PC-9 (cell line): ENCODE measurements around the gene SIX1. TPM values are rescaled to one million over a fixed set of nuclear protein-coding genes. Genes with fewer than 3 reads are reported as not detected.

Source experiments
- BruUV-seq: library from RNA; stranded (reverse); fragments of 400-500 nt; replicated peaks from 2 replicates; lab custom pipeline; 2021; lab: Mats Ljungman, UMichigan
- CTCF ChIA-PET: fragments of 300-600 bp; sonication (Branson Sonifier 250); formaldehyde crosslinking; loops from one replicate; lab custom pipeline; 2022; ENCODE audit warnings: antibody characterized with exemption; lab: Charles Lee
- POLR2A ChIA-PET: fragments of 300-600 bp; sonication (Branson Sonifier 250); formaldehyde crosslinking; loops from one replicate; lab custom pipeline; 2022; ENCODE audit warnings: antibody characterized with exemption; ENCODE audit not compliant: unreplicated experiment; lab: Charles Lee
- DNase-seq, 2 experiments: peaks; one replicate each; pipeline versions ENCODE4 v3.0.0 to v3.0.0-alpha.2; 2015 to 2022; ENCODE audit warnings: mixed read lengths in 1 of 2
- H2AFZ ChIP-seq: fragments of 200-600 bp; sonication (generic); 2 replicates; pipeline ENCODE4 v1.8.1; 2017; ENCODE audit warnings: antibody characterized with exemption
- H3F3A ChIP-seq: fragments of 200-600 bp; sonication (generic); 2 replicates; pipeline ENCODE4 v1.8.1; 2017; ENCODE audit warnings: antibody characterized with exemption, mild to moderate bottlenecking, low read depth; ENCODE audit not compliant: insufficient read depth
- H3K27ac ChIP-seq: fragments of 200-600 bp; sonication (generic); 2 replicates; pipeline ENCODE4 v1.6.1; 2016; ENCODE audit warnings: mixed run types
- H3K27me3 ChIP-seq: fragments of 200-600 bp; sonication (generic); 2 replicates; pipeline ENCODE4 v1.6.1; 2016; ENCODE audit warnings: low read depth, mixed run types; ENCODE audit not compliant: insufficient read depth
- H3K36me3 ChIP-seq: fragments of 200-600 bp; sonication (generic); 2 replicates; pipeline ENCODE4 v1.6.1; 2016; ENCODE audit warnings: low read depth, mixed run types
- H3K4me1 ChIP-seq: fragments of 200-600 bp; sonication (generic); replicated peaks from 2 replicates; pipeline ENCODE4 v1.6.1; 2016; ENCODE audit warnings: mixed run types; ENCODE audit not compliant: insufficient read depth
- H3K4me2 ChIP-seq: fragments of 200-600 bp; sonication (generic); 2 replicates; pipeline ENCODE4 v1.6.1; 2017; ENCODE audit warnings: mixed run types
- H3K4me3 ChIP-seq: fragments of 200-600 bp; sonication (generic); 2 replicates; pipeline ENCODE4 v1.6.1; 2016; ENCODE audit warnings: mixed run types
- H3K79me2 ChIP-seq: fragments of 200-600 bp; sonication (generic); 2 replicates; pipeline ENCODE4 v1.6.1; 2017; ENCODE audit warnings: low read depth, mixed run types
- H3K9me2 ChIP-seq: fragments of 200-600 bp; sonication (generic); 2 replicates; pipeline ENCODE4 v1.8.1; 2017; ENCODE audit warnings: mild to moderate bottlenecking; ENCODE audit not compliant: insufficient read depth
- H3K9me3 ChIP-seq: fragments of 200-600 bp; sonication (generic); 2 replicates; pipeline ENCODE4 v1.8.1; 2016; ENCODE audit warnings: low read depth; ENCODE audit not compliant: insufficient read depth
- H4K20me1 ChIP-seq: fragments of 200-600 bp; sonication (generic); 2 replicates; pipeline ENCODE4 v1.8.1; 2017; ENCODE audit not compliant: insufficient read depth
- EZH2 ChIP-seq: fragments of 200-600 bp; sonication (generic); IDR thresholded peaks from 2 replicates; pipeline ENCODE4 v1.8.0; 2017; ENCODE audit warnings: antibody characterized with exemption, low read depth
- intact Hi-C: fragments of 100-400 bp; cut with micrococcal nuclease; formaldehyde crosslinking; loops from one replicate; pipeline ENCODE4 v1.10.0; 2022; ENCODE audit not compliant: unreplicated experiment
- total RNA-seq: library from RNA; stranded (reverse); gene quantifications from 2 replicates; pipeline ENCODE4 v1.2.3, GENCODE V29; 2021
- TF ChIP-seq, protein P1 (sequence below): fragments of 200-600 bp; sonication (generic); conservative IDR thresholded peaks from 2 replicates; pipeline ENCODE4 v1.6.1; 2017; ENCODE audit warnings: mixed run types, antibody characterized with exemption, mild to moderate bottlenecking, moderate library complexity

Gene SIX1
- total RNA-seq, 1 experiment from 2014 or later = 8.1 TPM

- no peak for TF ChIP-seq EZH2
- TF ChIP-seq, protein P1, sequence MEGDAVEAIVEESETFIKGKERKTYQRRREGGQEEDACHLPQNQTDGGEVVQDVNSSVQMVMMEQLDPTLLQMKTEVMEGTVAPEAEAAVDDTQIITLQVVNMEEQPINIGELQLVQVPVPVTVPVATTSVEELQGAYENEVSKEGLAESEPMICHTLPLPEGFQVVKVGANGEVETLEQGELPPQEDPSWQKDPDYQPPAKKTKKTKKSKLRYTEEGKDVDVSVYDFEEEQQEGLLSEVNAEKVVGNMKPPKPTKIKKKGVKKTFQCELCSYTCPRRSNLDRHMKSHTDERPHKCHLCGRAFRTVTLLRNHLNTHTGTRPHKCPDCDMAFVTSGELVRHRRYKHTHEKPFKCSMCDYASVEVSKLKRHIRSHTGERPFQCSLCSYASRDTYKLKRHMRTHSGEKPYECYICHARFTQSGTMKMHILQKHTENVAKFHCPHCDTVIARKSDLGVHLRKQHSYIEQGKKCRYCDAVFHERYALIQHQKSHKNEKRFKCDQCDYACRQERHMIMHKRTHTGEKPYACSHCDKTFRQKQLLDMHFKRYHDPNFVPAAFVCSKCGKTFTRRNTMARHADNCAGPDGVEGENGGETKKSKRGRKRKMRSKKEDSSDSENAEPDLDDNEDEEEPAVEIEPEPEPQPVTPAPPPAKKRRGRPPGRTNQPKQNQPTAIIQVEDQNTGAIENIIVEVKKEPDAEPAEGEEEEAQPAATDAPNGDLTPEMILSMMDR = no peak
- intact Hi-C loops = loop anchor here (5.0 kb wide), 1 partner anchor 530 kb away; no protein-coding TSS in a partner anchor
- Histone ChIP-seq H2AFZ (peak overlapping the region; percentile 97), H3K36me3 (peaks cover 3% of the 10 kb centered on the region; the same call in 1 of the 2 replicates), H3K79me2 (peaks cover 36% of the 10 kb centered on the region), H3K9me3 (no peaks in the 10 kb centered on the region), H3K27ac (peak overlapping the region; percentile 35), H3K4me3 (peak overlapping the region; percentile 88), H3K27me3 (no peaks in the 10 kb centered on the region), H3K4me2 (peak overlapping the region; percentile 97), H3K9me2 (no peaks in the 10 kb centered on the region), H4K20me1 (no peaks in the 10 kb centered on the region), H3K4me1 (peaks cover 19% of the 10 kb centered on the region), H3F3A (0 out of 2 replicates have a peak, but pooled peaks cover 7% of the 10 kb centered on the region)
- ChIA-PET POLR2A (interaction anchor here (0.7 kb wide), 1 partner anchor 533 kb away, joined by 30 read pairs; no protein-coding TSS in a partner anchor), CTCF (interaction anchor here (0.6 kb wide), 1 partner anchor 562 kb away, joined by 4 read pairs; no protein-coding TSS in a partner anchor)
- no TSS peak for BruUV-seq
- DNase-seq = peak; percentile 53 to 54
Measured at GRCh38 chr14:60647081-60647836, 2.0 kb downstream of the SIX1 start.

GRCh38 chr14:60646226-60646818 lies 3.0 kb downstream of the SIX1 start:
- peak overlapping the region; percentile 97 for H3K4me2 ChIP-seq
- no peaks in the 10 kb centered on the region for H4K20me1 ChIP-seq
- H3K9me3 ChIP-seq = no peaks in the 10 kb centered on the region
- intact Hi-C loops = loop anchor here (5.0 kb wide), 1 partner anchor 531 kb away; no protein-coding TSS in a partner anchor
- no peak for TF ChIP-seq EZH2
- TF ChIP-seq, protein P1 = no peak
- H3K79me2 ChIP-seq = peaks cover 36% of the 10 kb centered on the region
- CTCF ChIA-PET = no interaction called here
- peaks cover 19% of the 10 kb centered on the region for H3K4me1 ChIP-seq
- H2AFZ ChIP-seq = peak overlapping the region; percentile 97
- DNase-seq = no peak
- H3K27me3 ChIP-seq = no peaks in the 10 kb centered on the region
- no TSS peak for BruUV-seq
- peak overlapping the region; percentile 35 for H3K27ac ChIP-seq
- H3F3A ChIP-seq = 0 out of 2 replicates have a peak, but pooled peaks cover 7% of the 10 kb centered on the region
- peak overlapping the region; percentile 88; the same call in 1 of the 2 replicates for H3K4me3 ChIP-seq
- H3K9me2 ChIP-seq = no peaks in the 10 kb centered on the region
- POLR2A ChIA-PET = interaction anchor here (0.7 kb wide), 1 partner anchor 534 kb away, joined by 30 read pairs; no protein-coding TSS in a partner anchor
- peaks cover 3% of the 10 kb centered on the region; the same call in 1 of the 2 replicates for H3K36me3 ChIP-seq

DNA sequence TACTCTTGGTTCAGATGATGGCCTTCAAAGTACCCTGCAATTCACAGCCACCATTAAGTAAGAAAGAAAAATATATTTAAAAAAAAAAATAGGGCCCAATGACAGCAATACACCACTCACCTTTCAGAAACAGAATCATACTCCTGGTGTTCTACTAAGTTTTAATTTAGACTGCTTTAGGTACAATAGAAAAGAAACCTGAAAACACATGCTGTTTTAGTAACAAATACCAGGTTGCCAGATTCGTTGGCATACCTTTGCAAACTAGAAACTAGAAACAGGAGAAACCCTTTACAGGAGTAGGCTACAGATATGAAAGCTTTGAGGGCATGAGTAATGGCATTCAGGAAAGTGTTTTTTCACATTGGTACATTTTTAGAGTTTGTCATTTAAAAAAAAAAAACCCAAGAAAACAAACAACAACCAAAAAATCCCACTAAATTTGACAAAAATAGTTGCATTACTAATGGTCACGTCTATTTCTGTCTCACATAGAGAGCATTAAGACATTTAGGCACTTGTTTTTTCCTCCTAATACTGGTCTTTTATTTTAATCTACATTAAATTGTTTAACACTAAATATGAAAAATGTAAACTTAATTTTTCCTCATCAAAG lies 4.0 kb downstream of the SIX1 start:
- no TSS peak for BruUV-seq
- POLR2A ChIA-PET = no interaction called here
- H3F3A ChIP-seq = 0 out of 2 replicates have a peak, but pooled peaks cover 7% of the 10 kb centered on the region
- H3K4me1 ChIP-seq = peaks cover 19% of the 10 kb centered on the region
- no peaks in the 10 kb centered on the region for H3K27me3 ChIP-seq
- no peaks in the 10 kb centered on the region for H3K9me3 ChIP-seq
- no peak overlapping the region for H2AFZ ChIP-seq
- H3K27ac ChIP-seq = no peak overlapping the region
- intact Hi-C loops = loop anchor here (5.0 kb wide), 1 partner anchor 532 kb away; no protein-coding TSS in a partner anchor
- H3K36me3 ChIP-seq = peaks cover 3% of the 10 kb centered on the region; the same call in 1 of the 2 replicates
- TF ChIP-seq EZH2 = no peak
- TF ChIP-seq, protein P1 = no peak
- no peak overlapping the region for H3K4me3 ChIP-seq
- H3K4me2 ChIP-seq = no peak overlapping the region
- DNase-seq = no peak
- no peaks in the 10 kb centered on the region for H3K9me2 ChIP-seq
- H3K79me2 ChIP-seq = peaks cover 36% of the 10 kb centered on the region
- no peaks in the 10 kb centered on the region for H4K20me1 ChIP-seq
- CTCF ChIA-PET = no interaction called here
